Fibroblast of upper back skin (primary cell): Measurements from ENCODE around the gene SERPINE2.

Experiments
- DNase-seq: peaks from one replicate; pipeline ENCODE4 v3.0.0-alpha.2; 2013

SERPINE2 gene

GRCh38 chr2:223939438-223939837 is 99.6 kb downstream of the SERPINE2 start:
- DNase-seq, result peak; percentile 45

- DNase-seq, result no peak
These were observed 101.6 kb downstream of the SERPINE2 start for GRCh38 chr2:223937535-223937934.

GRCh38 chr2:223936862-223937326 is 102.2 kb downstream of the SERPINE2 start:
- DNase-seq, result peak; percentile 29

GRCh38 chr2:223935459-223936125 is 103.5 kb downstream of the SERPINE2 start:
- no peak for DNase-seq

- DNase-seq, result no peak
These were observed 104.2 kb downstream of the SERPINE2 start for GRCh38 chr2:223934870-223935269.

- no peak for DNase-seq
These were observed 106.0 kb downstream of the SERPINE2 start for GRCh38 chr2:223932816-223933800.

GRCh38 chr2:223930103-223930976 is 108.7 kb downstream of the SERPINE2 start:
- no peak for DNase-seq

- no peak for DNase-seq
These were observed 109.4 kb downstream of the SERPINE2 start for GRCh38 chr2:223929571-223930102.

GRCh38 chr2:223928113-223929006 is 110.7 kb downstream of the SERPINE2 start:
- DNase-seq, result no peak

- DNase-seq, result peak; percentile 69
These were observed 114.0 kb downstream of the SERPINE2 start for GRCh38 chr2:223925106-223925505.
